Type B pancreatic cell (in vitro differentiated cells): ENCODE results near the gene ADAM33. TPM values are rescaled to one million over a fixed set of nuclear protein-coding genes. Genes with fewer than 3 reads are reported as not detected.

Experiments used
- DNase-seq: peaks from one replicate; pipeline ENCODE4 v3.0.0; 2021; ENCODE audit warnings: mixed read lengths; ENCODE audit not compliant: unreplicated experiment; ENCODE audit errors: extremely low spot score
- H3K27ac Mint-ChIP-seq: 2 replicates; pipeline ENCODE4 v1.8.0; 2021; ENCODE audit warnings: mild to moderate bottlenecking, mixed read lengths
- H3K27me3 Mint-ChIP-seq: 2 replicates; pipeline ENCODE4 v1.8.0; 2021; ENCODE audit warnings: mixed read lengths
- H3K36me3 Mint-ChIP-seq: 2 replicates; pipeline ENCODE4 v1.8.0; 2021; ENCODE audit warnings: mixed read lengths
- H3K4me1 Mint-ChIP-seq: one replicate; pipeline ENCODE4 v1.8.0; 2021; ENCODE audit warnings: mixed read lengths; ENCODE audit not compliant: unreplicated experiment
- H3K4me3 Mint-ChIP-seq: 2 replicates; pipeline ENCODE4 v1.8.0; 2021; ENCODE audit warnings: mild to moderate bottlenecking, mixed read lengths
- H3K9me3 Mint-ChIP-seq: 2 replicates; pipeline ENCODE4 v1.8.0; 2021; ENCODE audit warnings: mixed read lengths
- CTCF ChIP-seq: fragments of 200-600 bp; sonication (generic); conservative IDR thresholded peaks from 2 replicates; pipeline ENCODE4 v1.5.0; 2021; ENCODE audit warnings: antibody characterized with exemption, mild to moderate bottlenecking
- total RNA-seq: library from RNA; stranded (reverse); gene quantifications from 2 replicates; pipeline ENCODE4 v1.2.1, GENCODE V29; 2021; ENCODE audit warnings: low replicate concordance

The ADAM33 gene
- total RNA-seq, 1 donor from 2014 or later = 8.2 TPM

- TF ChIP-seq CTCF = peak; percentile 69
- Mint-ChIP-seq H3K4me1 (no peaks in the 10 kb centered on the region), H3K36me3 (no peaks in the 10 kb centered on the region), H3K27me3 (peaks cover 2% of the 10 kb centered on the region), H3K4me3 (no peak overlapping the region), H3K27ac (no peak overlapping the region), H3K9me3 (no peaks in the 10 kb centered on the region)
- no peak for DNase-seq
Measured at GRCh38 chr20:3696200-3696599, 14.4 kb upstream of the ADAM33 start.

- no peaks in the 10 kb centered on the region for H3K36me3 Mint-ChIP-seq
- no peak for TF ChIP-seq CTCF
- peaks cover 2% of the 10 kb centered on the region for H3K27me3 Mint-ChIP-seq
- no peaks in the 10 kb centered on the region for H3K9me3 Mint-ChIP-seq
- no peaks in the 10 kb centered on the region for H3K4me1 Mint-ChIP-seq
- H3K27ac Mint-ChIP-seq = no peak overlapping the region
- no peak for DNase-seq
- no peak overlapping the region for H3K4me3 Mint-ChIP-seq
Measured at GRCh38 chr20:3694864-3695263, 13.1 kb upstream of the ADAM33 start.

GRCh38 chr20:3693376-3693775 lies 11.6 kb upstream of the ADAM33 start:
- TF ChIP-seq CTCF = no peak
- H3K4me3 Mint-ChIP-seq = no peak overlapping the region
- no peaks in the 10 kb centered on the region for H3K27me3 Mint-ChIP-seq
- no peak overlapping the region for H3K27ac Mint-ChIP-seq
- no peak for DNase-seq
- H3K36me3 Mint-ChIP-seq = no peaks in the 10 kb centered on the region
- no peaks in the 10 kb centered on the region for H3K4me1 Mint-ChIP-seq
- no peaks in the 10 kb centered on the region for H3K9me3 Mint-ChIP-seq

- no peak overlapping the region for H3K4me3 Mint-ChIP-seq
- H3K4me1 Mint-ChIP-seq = no peaks in the 10 kb centered on the region
- no peak overlapping the region for H3K27ac Mint-ChIP-seq
- no peak for TF ChIP-seq CTCF
- H3K36me3 Mint-ChIP-seq = no peaks in the 10 kb centered on the region
- H3K27me3 Mint-ChIP-seq = no peaks in the 10 kb centered on the region
- H3K9me3 Mint-ChIP-seq = no peaks in the 10 kb centered on the region
- no peak for DNase-seq
Measured at GRCh38 chr20:3692706-3693294, 11.0 kb upstream of the ADAM33 start.

GRCh38 chr20:3691897-3692296 lies 10.1 kb upstream of the ADAM33 start:
- no peak for TF ChIP-seq CTCF
- no peaks in the 10 kb centered on the region for H3K4me1 Mint-ChIP-seq
- peaks cover 3% of the 10 kb centered on the region for H3K27me3 Mint-ChIP-seq
- DNase-seq = no peak
- H3K9me3 Mint-ChIP-seq = no peaks in the 10 kb centered on the region
- no peaks in the 10 kb centered on the region for H3K36me3 Mint-ChIP-seq
- no peak overlapping the region for H3K4me3 Mint-ChIP-seq
- no peak overlapping the region for H3K27ac Mint-ChIP-seq

- peaks cover 9% of the 10 kb centered on the region for H3K27me3 Mint-ChIP-seq
- DNase-seq = no peak
- H3K36me3 Mint-ChIP-seq = no peaks in the 10 kb centered on the region
- no peak overlapping the region for H3K4me3 Mint-ChIP-seq
- no peaks in the 10 kb centered on the region for H3K4me1 Mint-ChIP-seq
- H3K27ac Mint-ChIP-seq = no peak overlapping the region
- no peak for TF ChIP-seq CTCF
- H3K9me3 Mint-ChIP-seq = no peaks in the 10 kb centered on the region
Measured at GRCh38 chr20:3691306-3691705, 9.5 kb upstream of the ADAM33 start.
